K562 (cell line): ENCODE results near the gene CPT1C. TPM values are rescaled to one million over a fixed set of nuclear protein-coding genes. Genes with fewer than 3 reads are reported as not detected.

Source experiments
- CC2D1A ChIP-seq: fragments of 450-650 bp; IDR thresholded peaks from 2 replicates; pipeline ENCODE4 v1.6.1; 2017; ENCODE audit warnings: mild to moderate bottlenecking
- CEBPB ChIP-seq: fragments of 450-650 bp; IDR thresholded peaks from 2 replicates; pipeline ENCODE4 v1.6.1; 2016; ENCODE audit warnings: missing genetic modification characterization, missing compliant biosample characterization
- CREM ChIP-seq: IDR thresholded peaks from 2 replicates; pipeline ENCODE4 v1.6.1; 2014; ENCODE audit warnings: antibody characterized with exemption, low read depth
- ERF ChIP-seq: fragments of 450-650 bp; formaldehyde crosslinking; IDR thresholded peaks from 2 replicates; pipeline ENCODE4 v1.4.0; 2020; ENCODE audit warnings: mild to moderate bottlenecking, mixed read lengths
- FOXJ2 ChIP-seq: fragments of 200-800 bp; sonication (Bioruptor generic); IDR thresholded peaks from 2 replicates; pipeline ENCODE4 v1.6.1; 2016; ENCODE audit warnings: missing genetic modification characterization, missing compliant biosample characterization
- KLF13 ChIP-seq: fragments of 450-650 bp; IDR thresholded peaks from 2 replicates; pipeline ENCODE4 v1.6.1; 2016; ENCODE audit warnings: missing genetic modification characterization, low read depth, mild to moderate bottlenecking, missing compliant biosample characterization, moderate library complexity, borderline replicate concordance
- NONO ChIP-seq, 2 experiments: fragments of 200-400 bp in 1 of 2; fragments of 450-650 bp in 1 of 2; formaldehyde crosslinking in 1 of 2; IDR thresholded peaks; 2 replicates each; pipeline ENCODE4 v1.6.1; 2017; ENCODE audit warnings: low read depth in 2 of 2, mild to moderate bottlenecking in 2 of 2, moderate library complexity in 2 of 2, low read length in 1 of 2
- RB1 ChIP-seq: fragments of 450-650 bp; IDR thresholded peaks from 2 replicates; pipeline ENCODE4 v1.6.1; 2017; ENCODE audit warnings: low read depth, mild to moderate bottlenecking
- SIN3A ChIP-seq, 2 experiments: fragments of 150-350 bp in 1 of 2; IDR thresholded peaks; 2 replicates each; pipeline ENCODE4 v1.6.1; 2011 to 2016; ENCODE audit warnings: borderline replicate concordance in 2 of 2, low read depth in 2 of 2, low read length in 2 of 2, mild to moderate bottlenecking in 2 of 2, moderate library complexity in 2 of 2; ENCODE audit not compliant: control insufficient read depth in 1 of 2
- STAG1 ChIP-seq: sonication (generic); formaldehyde crosslinking; IDR thresholded peaks from 2 replicates; pipeline ENCODE4 v1.5.0; 2020; ENCODE audit warnings: missing genetic modification reagents, borderline replicate concordance
- TCF7L2 ChIP-seq: fragments of 150-350 bp; IDR thresholded peaks from 2 replicates; pipeline ENCODE4 v1.6.1; 2016; ENCODE audit warnings: low read depth, mild to moderate bottlenecking, low read length, moderate library complexity
- ZBTB2 ChIP-seq: fragments of 450-650 bp; IDR thresholded peaks from 2 replicates; pipeline ENCODE4 v1.6.1; 2016; ENCODE audit warnings: antibody characterized with exemption
- ZFPM2 ChIP-seq: fragments of 250-450 bp; sonication (Bioruptor Pico); IDR thresholded peaks from 2 replicates; pipeline ENCODE4 v1.5.1; 2022; ENCODE audit warnings: mild to moderate bottlenecking
- ZNF511 ChIP-seq: sonication (generic); formaldehyde crosslinking; IDR thresholded peaks from 2 replicates; pipeline ENCODE4 v1.8.0; 2022; ENCODE audit warnings: mild to moderate bottlenecking, missing genetic modification reagents
- ZNF696 ChIP-seq: fragments of 250-450 bp; sonication (Bioruptor Pico); conservative IDR thresholded peaks from 2 replicates; pipeline ENCODE4 v1.4.0; 2020; ENCODE audit warnings: mild to moderate bottlenecking, moderate library complexity
- ZNF766 ChIP-seq: fragments of 200-800 bp; sonication (Bioruptor generic); conservative IDR thresholded peaks from 2 replicates; pipeline ENCODE4 v1.6.1; 2016; ENCODE audit warnings: missing genetic modification characterization, missing compliant biosample characterization
- ZSCAN32 ChIP-seq: fragments of 450-650 bp; formaldehyde crosslinking; IDR thresholded peaks from 2 replicates; pipeline ENCODE4 v1.4.0; 2020; ENCODE audit warnings: mild to moderate bottlenecking, moderate library complexity
- polyA plus RNA-seq, 8 experiments: library from polyadenylated mRNA; depleted of rRNA in 4 of 8; stranded (reverse) in 5 of 8; unstranded in 3 of 8; fragments of >200 nt; fragmentation: Nextera tagmentation in 2 of 8; fragmentation: Illumina TruSeq in 1 of 8; extraction: Ambion mirVana in 2 of 8; extraction: Trizol in 1 of 8; gene quantifications; 2 replicates each; pipeline versions ENCODE4 v1.2.1 to v1.2.3, GENCODE V29; 2011 to 2014; ENCODE audit warnings: inconsistent platforms in 1 of 8, missing spikeins in 1 of 8
- total RNA-seq, 7 experiments: library from RNA; depleted of rRNA in 6 of 7; stranded (reverse); fragments of >200 nt in 6 of 7; fragmentation: Illumina TruSeq in 2 of 7; extraction: Trizol in 2 of 7; gene quantifications; 2 replicates each; pipeline versions ENCODE4 v1.2.1 to v1.2.3, GENCODE V29; 2011 to 2021; ENCODE audit warnings: low replicate concordance in 1 of 7
- TF ChIP-seq, protein P1 (sequence below): fragments of 450-650 bp; IDR thresholded peaks from 2 replicates; pipeline ENCODE4 v1.6.1; 2016; ENCODE audit warnings: low read depth

The CPT1C gene
- total and polyA plus RNA-seq, 9 of the 15 experiments (the other 6 are each of a cell fraction or from before 2014, with no cell fraction given) = 1.9 to 12.3 (median 3.0) TPM

GRCh38 chr19:49677901-49678674 is 12.8 kb upstream of the CPT1C start (continued):
- TF ChIP-seq, protein P1, sequence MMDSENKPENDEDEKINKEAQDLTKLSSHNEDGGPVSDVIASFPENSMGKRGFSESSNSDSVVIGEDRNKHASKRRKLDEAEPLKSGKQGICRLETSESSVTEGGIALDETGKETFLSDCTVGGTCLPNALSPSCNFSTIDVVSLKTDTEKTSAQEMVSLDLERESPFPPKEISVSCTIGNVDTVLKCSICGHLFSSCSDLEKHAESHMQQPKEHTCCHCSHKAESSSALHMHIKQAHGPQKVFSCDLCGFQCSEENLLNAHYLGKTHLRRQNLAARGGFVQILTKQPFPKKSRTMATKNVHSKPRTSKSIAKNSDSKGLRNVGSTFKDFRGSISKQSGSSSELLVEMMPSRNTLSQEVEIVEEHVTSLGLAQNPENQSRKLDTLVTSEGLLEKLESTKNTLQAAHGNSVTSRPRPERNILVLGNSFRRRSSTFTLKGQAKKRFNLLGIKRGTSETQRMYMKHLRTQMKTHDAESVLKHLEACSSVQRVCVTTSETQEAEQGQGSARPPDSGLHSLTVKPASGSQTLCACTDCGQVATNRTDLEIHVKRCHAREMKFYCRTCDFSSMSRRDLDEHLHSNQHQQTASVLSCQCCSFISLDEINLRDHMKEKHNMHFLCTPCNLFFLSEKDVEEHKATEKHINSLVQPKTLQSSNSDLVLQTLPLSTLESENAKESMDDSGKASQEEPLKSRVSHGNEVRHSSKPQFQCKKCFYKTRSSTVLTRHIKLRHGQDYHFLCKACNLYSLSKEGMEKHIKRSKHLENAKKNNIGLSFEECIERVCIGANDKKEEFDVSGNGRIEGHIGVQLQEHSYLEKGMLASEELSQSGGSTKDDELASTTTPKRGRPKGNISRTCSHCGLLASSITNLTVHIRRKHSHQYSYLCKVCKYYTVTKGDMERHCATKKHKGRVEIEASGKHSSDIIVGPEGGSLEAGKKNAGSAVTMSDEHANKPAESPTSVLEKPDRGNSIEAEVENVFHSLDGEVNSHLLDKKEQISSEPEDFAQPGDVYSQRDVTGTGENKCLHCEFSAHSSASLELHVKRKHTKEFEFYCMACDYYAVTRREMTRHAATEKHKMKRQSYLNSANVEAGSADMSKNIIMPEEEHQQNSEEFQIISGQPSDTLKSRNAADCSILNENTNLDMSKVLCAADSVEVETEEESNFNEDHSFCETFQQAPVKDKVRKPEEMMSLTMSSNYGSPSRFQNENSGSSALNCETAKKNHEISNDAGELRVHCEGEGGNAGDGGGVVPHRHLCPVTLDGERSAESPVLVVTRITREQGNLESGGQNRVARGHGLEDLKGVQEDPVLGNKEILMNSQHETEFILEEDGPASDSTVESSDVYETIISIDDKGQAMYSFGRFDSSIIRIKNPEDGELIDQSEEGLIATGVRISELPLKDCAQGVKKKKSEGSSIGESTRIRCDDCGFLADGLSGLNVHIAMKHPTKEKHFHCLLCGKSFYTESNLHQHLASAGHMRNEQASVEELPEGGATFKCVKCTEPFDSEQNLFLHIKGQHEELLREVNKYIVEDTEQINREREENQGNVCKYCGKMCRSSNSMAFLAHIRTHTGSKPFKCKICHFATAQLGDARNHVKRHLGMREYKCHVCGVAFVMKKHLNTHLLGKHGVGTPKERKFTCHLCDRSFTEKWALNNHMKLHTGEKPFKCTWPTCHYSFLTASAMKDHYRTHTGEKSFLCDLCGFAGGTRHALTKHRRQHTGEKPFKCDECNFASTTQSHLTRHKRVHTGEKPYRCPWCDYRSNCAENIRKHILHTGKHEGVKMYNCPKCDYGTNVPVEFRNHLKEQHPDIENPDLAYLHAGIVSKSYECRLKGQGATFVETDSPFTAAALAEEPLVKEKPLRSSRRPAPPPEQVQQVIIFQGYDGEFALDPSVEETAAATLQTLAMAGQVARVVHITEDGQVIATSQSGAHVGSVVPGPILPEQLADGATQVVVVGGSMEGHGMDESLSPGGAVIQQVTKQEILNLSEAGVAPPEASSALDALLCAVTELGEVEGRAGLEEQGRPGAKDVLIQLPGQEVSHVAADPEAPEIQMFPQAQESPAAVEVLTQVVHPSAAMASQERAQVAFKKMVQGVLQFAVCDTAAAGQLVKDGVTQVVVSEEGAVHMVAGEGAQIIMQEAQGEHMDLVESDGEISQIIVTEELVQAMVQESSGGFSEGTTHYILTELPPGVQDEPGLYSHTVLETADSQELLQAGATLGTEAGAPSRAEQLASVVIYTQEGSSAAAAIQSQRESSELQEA = no peak
- peak; percentile 70; the same call in 1 of the 2 replicates for TF ChIP-seq STAG1 (CRISPR knock-in tag)
- TF ChIP-seq ZNF766 (CRISPR knock-in tag) = peak; percentile 55; the same call in 1 of the 2 replicates
- peak; percentile 3 to 43; a peak in 2 of 4 replicates for TF ChIP-seq SIN3A (IDR thresholded peaks at IDR 0.05; ENCODE audit: borderline replicate concordance in 2 of 2, control insufficient read depth in 1 of 2, low read depth in 2 of 2, low read length in 2 of 2)
- peak; percentile 58; the same call in 1 of the 2 replicates for TF ChIP-seq CEBPB (tag)
- 0 out of 2 replicates have a peak, but pooled peaks have one; percentile 12 for TF ChIP-seq RB1
- peak; percentile 68 for TF ChIP-seq CC2D1A
- no peak for TF ChIP-seq ZSCAN32 (CRISPR knock-in tag)
- TF ChIP-seq NONO (IDR thresholded peaks at IDR 0.05; ENCODE audit: low read depth in 2 of 2, low read length in 1 of 2) = no peak
- TF ChIP-seq ZBTB2 = no peak
- TF ChIP-seq FOXJ2 = no peak
- TF ChIP-seq ZNF511 (CRISPR knock-in tag) = peak; percentile 45; the same call in 1 of the 2 replicates
- TF ChIP-seq KLF13 (tag) = peak; percentile 51; the same call in 1 of the 2 replicates
- no peak for TF ChIP-seq ERF (CRISPR knock-in tag)
- TF ChIP-seq ZFPM2 (CRISPR knock-in tag) = no peak
- no peak for TF ChIP-seq TCF7L2
- no peak for TF ChIP-seq ZNF696 (CRISPR knock-in tag)
- TF ChIP-seq CREM = peak; percentile 50; the same call in 1 of the 2 replicates
